Type B pancreatic cell (in vitro differentiated cells): Measurements from ENCODE around the gene FOXN4. TPM values are rescaled to one million over a fixed set of nuclear protein-coding genes. Genes with fewer than 3 reads are reported as not detected.
"Not testable (repeated sequence)": the region's sequence is repeated elsewhere in the genome, so short reads cannot be mapped to it uniquely, and the experiment has no call there.

Experiments
- DNase-seq: peaks from one replicate; pipeline ENCODE4 v3.0.0; 2021; ENCODE audit warnings: mixed read lengths; ENCODE audit not compliant: unreplicated experiment; ENCODE audit errors: extremely low spot score
- H3K27ac Mint-ChIP-seq: 2 replicates; pipeline ENCODE4 v1.8.0; 2021; ENCODE audit warnings: mild to moderate bottlenecking, mixed read lengths
- H3K27me3 Mint-ChIP-seq: 2 replicates; pipeline ENCODE4 v1.8.0; 2021; ENCODE audit warnings: mixed read lengths
- H3K36me3 Mint-ChIP-seq: 2 replicates; pipeline ENCODE4 v1.8.0; 2021; ENCODE audit warnings: mixed read lengths
- H3K4me1 Mint-ChIP-seq: one replicate; pipeline ENCODE4 v1.8.0; 2021; ENCODE audit warnings: mixed read lengths; ENCODE audit not compliant: unreplicated experiment
- H3K4me3 Mint-ChIP-seq: 2 replicates; pipeline ENCODE4 v1.8.0; 2021; ENCODE audit warnings: mild to moderate bottlenecking, mixed read lengths
- H3K9me3 Mint-ChIP-seq: 2 replicates; pipeline ENCODE4 v1.8.0; 2021; ENCODE audit warnings: mixed read lengths
- total RNA-seq: library from RNA; stranded (reverse); gene quantifications from 2 replicates; pipeline ENCODE4 v1.2.1, GENCODE V29; 2021; ENCODE audit warnings: low replicate concordance
- TF ChIP-seq, protein P1 (sequence below): fragments of 200-600 bp; sonication (generic); conservative IDR thresholded peaks from 2 replicates; pipeline ENCODE4 v1.5.0; 2021; ENCODE audit warnings: antibody characterized with exemption, mild to moderate bottlenecking

FOXN4 gene
- total RNA-seq, 1 donor from 2014 or later, result 2.6 TPM

DNA sequence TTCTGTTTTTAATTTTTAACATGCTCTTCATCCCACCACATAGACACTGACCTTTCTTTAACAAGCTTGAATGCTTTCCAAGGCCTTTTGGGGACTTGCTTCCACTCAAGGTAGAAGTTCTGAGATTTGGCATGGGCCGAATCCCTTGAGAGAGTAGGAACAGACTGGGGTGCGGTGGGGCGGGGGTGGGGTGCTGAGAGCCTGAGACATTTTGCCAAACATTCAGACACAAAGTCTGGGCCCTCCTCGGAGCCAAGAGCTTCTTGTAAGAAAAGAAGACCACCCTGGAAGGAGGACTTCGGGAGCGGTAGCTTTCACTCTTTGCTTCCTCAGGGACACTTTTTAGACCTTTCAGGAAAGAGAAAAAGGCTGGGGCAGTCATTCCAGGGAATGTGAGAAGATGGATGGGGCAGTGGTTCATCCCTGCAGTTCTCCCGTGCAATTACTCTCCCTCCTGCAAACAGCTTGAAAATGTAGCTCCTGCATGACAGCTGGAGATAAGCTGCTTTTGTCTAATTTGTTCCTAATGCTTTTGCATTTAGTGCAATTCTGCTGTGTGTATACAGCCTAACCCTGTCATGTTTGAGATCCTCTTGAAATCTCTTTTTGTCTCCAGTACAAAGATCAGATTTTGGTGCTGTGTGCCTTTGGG is 22.3 kb upstream of the FOXN4 start:
- Mint-ChIP-seq H3K27ac (no peak overlapping the region), H3K9me3 (no peaks in the 10 kb centered on the region), H3K4me3 (peak overlapping the region; percentile 11), H3K4me1 (peaks cover 21% of the 10 kb centered on the region), H3K27me3 (peaks cover 9% of the 10 kb centered on the region), H3K36me3 (no peaks in the 10 kb centered on the region)
- TF ChIP-seq, protein P1, sequence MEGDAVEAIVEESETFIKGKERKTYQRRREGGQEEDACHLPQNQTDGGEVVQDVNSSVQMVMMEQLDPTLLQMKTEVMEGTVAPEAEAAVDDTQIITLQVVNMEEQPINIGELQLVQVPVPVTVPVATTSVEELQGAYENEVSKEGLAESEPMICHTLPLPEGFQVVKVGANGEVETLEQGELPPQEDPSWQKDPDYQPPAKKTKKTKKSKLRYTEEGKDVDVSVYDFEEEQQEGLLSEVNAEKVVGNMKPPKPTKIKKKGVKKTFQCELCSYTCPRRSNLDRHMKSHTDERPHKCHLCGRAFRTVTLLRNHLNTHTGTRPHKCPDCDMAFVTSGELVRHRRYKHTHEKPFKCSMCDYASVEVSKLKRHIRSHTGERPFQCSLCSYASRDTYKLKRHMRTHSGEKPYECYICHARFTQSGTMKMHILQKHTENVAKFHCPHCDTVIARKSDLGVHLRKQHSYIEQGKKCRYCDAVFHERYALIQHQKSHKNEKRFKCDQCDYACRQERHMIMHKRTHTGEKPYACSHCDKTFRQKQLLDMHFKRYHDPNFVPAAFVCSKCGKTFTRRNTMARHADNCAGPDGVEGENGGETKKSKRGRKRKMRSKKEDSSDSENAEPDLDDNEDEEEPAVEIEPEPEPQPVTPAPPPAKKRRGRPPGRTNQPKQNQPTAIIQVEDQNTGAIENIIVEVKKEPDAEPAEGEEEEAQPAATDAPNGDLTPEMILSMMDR, result no peak
- no peak for DNase-seq

DNA sequence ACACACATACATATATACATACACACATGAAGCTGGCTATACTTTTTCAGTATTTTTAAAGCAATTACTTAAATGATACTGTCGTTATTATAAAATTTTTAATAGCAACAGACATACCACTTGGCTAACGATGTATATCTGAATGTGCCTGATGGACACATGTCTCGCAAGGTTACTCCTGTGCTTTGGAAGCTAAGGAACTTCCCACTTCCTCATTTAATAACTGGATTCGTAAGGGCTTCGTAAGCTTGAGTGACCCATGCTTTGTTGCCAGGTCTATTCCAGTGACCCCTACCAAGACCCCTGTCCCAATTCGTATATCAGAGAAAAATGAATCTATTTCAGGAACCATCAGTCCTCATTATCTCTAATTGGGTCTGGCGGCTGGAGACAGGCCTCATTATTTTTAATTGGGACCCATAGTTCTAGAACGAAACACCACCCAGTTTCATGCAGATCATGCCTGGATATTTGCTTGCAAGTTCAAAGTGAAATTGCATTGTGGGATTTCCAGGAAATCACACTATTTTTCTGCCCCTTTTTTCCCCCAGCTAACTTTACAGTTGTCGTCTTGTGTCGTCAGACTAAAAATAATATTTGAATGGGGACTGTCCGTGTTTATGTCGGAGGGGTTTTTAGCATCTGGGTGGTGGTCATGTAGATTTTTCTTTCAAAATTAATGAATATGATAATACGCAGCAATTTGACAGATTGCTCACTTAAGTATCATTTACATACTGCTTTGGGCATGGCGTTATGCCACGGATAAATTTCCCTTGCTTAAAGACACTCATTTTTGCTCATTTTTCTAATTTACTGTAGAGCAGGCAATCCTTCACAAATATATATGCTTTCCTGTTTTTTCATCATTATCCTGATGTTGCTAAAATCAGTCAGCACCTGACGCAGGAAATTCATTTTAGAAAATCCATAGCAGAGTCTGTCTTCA is 21.5 kb upstream of the FOXN4 start:
- Mint-ChIP-seq H3K4me3 (peak overlapping the region; percentile 11), H3K9me3 (no peaks in the 10 kb centered on the region), H3K27ac (no peak overlapping the region), H3K27me3 (peaks cover 14% of the 10 kb centered on the region), H3K36me3 (no peaks in the 10 kb centered on the region), H3K4me1 (peaks cover 21% of the 10 kb centered on the region)
- no peak for DNase-seq
- TF ChIP-seq, protein P1, result no peak

DNA sequence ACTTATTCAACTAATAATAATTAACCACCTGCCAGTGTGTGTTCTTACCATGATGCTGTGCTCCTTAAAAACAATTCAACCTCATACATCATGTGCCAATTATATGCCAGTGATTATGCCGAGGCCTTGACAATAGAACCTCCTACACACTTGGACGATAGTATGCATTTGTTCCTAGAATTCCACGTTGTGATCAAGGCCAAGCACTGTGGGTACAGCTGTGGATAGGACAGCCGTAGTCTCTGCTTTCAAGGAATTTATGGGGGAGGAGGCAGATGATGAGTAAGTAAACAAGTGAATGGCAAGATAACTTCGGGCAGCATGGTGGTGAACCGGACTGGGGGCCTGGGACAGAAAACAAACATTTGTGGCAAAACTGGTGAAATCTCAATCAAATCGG is 20.6 kb upstream of the FOXN4 start:
- no peaks in the 10 kb centered on the region for H3K9me3 Mint-ChIP-seq
- H3K4me1 Mint-ChIP-seq, result peaks cover 21% of the 10 kb centered on the region
- no peak overlapping the region for H3K27ac Mint-ChIP-seq
- H3K27me3 Mint-ChIP-seq, result peaks cover 20% of the 10 kb centered on the region
- TF ChIP-seq, protein P1, result no peak
- H3K36me3 Mint-ChIP-seq, result no peaks in the 10 kb centered on the region
- H3K4me3 Mint-ChIP-seq, result no peak overlapping the region
- no peak for DNase-seq

DNA sequence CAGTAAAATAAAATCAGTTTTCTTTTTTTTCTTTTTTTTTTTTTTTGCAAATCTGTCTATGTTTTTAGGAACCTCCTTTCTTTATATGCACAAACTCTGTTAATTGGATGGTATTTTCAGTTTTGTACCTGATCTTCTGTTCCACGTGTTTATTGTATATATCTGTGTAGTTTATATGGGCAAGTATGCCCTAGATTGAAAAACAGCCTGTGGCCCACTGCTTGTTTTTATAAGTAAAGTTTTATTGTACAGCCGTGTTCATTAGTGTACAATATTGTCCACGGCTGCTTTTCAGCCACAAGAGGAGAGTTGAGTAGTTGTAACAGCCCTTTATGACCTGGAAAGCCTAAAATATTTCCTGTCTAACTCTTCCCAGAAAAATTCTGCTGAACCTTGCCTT is 19.9 kb upstream of the FOXN4 start:
- TF ChIP-seq, protein P1, result no peak
- DNase-seq, result no peak
- peaks cover 21% of the 10 kb centered on the region for H3K4me1 Mint-ChIP-seq
- H3K27me3 Mint-ChIP-seq, result peaks cover 24% of the 10 kb centered on the region
- H3K27ac Mint-ChIP-seq, result no peak overlapping the region
- no peak overlapping the region for H3K4me3 Mint-ChIP-seq
- no peaks in the 10 kb centered on the region for H3K36me3 Mint-ChIP-seq
- H3K9me3 Mint-ChIP-seq, result no peaks in the 10 kb centered on the region

DNA sequence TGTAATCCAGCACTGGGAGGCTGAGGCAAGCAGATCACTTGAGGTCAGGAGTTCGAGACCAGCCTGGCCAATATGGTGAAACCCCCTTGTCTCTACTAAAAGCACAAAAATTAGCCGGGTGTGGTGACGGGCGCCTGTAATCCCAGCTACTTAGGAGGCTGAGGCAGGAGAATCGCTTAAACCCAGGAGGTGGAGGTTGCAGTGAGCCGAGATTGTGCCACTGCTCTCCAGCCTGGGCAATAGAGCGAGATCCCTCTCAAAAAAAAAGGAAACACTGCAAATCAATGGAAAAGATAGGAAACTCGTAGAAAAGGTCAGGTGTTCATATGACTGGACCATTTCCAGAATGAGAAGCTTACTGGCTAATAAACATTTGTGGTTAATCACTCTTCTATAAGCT is 12.2 kb upstream of the FOXN4 start:
- H3K36me3 Mint-ChIP-seq, H3K9me3 Mint-ChIP-seq, H3K4me3 Mint-ChIP-seq, H3K4me1 Mint-ChIP-seq, H3K27ac Mint-ChIP-seq, DNase-seq: not testable (repeated sequence)
- H3K27me3 Mint-ChIP-seq, result peaks cover 44% of the 10 kb centered on the region
